Fibroblast of skin of back (primary cell): ENCODE results near the gene GAB2. TPM values are rescaled to one million over a fixed set of nuclear protein-coding genes. Genes with fewer than 3 reads are reported as not detected.
"Not testable (repeated sequence)": the region's sequence is repeated elsewhere in the genome, so short reads cannot be mapped to it uniquely, and the experiment has no call there.

Experiments used
- DNase-seq: peaks from one replicate; pipeline ENCODE4 v3.0.0-alpha.2; 2013
- polyA plus RNA-seq, 2 experiments: library from polyadenylated mRNA; unstranded; fragments of 120-200 nt; gene quantifications; one replicate each; pipeline ENCODE4 v1.2.1, GENCODE V29; 2013; ENCODE audit not compliant: insufficient read length in 2 of 2

Gene GAB2
- 5.4 TPM for polyA plus RNA-seq (2013, experiment 1 of 2; ENCODE audit: insufficient read length)
- 8.8 TPM for polyA plus RNA-seq (2013, experiment 2 of 2; ENCODE audit: insufficient read length)

- no peak for DNase-seq
Measured at GRCh38 chr11:78417175-78417887, at the start of gene GAB2. Gene GAB2, minus strand, starts transcription at chr11:78417820. Its CDS starts 100 bp downstream, at chr11:78417720.

DNA sequence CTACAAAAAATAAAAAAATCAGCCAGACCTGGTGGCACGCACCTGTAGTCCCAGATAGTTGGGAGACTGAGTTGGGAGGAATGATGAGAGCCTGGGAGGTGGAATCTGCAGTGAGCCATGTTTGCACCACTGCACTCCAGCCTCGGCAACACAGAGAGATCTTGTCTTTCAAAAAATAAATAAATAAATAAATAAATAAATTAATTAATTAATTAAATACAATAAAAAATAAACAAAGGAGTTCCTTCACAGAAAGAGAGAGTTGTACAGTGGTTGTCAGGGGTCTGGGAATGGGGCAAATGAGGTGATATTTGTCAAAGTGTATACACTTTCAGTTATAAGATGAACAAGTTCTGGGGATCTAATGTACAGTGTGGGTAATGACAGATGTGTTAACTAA is 49.8 kb upstream of the GAB2 start:
- DNase-seq = no peak

- DNase-seq = no peak
Measured at GRCh38 chr11:78465169-78465942, 47.7 kb upstream of the GAB2 start.

DNA sequence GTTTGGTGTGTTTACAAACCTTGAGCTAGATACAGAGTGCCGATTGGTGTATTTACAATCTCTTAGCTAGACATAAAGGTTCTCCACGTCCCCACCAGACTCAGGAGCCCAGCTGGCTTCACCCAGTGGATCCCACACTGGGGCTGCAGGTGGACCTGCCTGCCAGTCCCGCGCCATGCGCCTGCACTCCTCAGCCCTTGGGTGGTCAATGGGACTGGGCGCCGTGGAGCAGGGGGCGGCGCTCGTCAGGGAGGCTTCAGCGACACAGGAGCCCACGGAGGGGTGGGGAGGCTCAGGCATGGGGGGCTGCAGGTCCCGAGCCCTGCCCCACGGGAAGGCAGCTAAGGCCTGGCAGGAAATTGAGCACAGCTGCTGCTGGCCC is 47.2 kb upstream of the GAB2 start:
- not testable (repeated sequence) for DNase-seq

GRCh38 chr11:78460471-78460870 is 42.9 kb upstream of the GAB2 start:
- peak; percentile 62 for DNase-seq

GRCh38 chr11:78459738-78460137 is 42.1 kb upstream of the GAB2 start:
- no peak for DNase-seq

DNA sequence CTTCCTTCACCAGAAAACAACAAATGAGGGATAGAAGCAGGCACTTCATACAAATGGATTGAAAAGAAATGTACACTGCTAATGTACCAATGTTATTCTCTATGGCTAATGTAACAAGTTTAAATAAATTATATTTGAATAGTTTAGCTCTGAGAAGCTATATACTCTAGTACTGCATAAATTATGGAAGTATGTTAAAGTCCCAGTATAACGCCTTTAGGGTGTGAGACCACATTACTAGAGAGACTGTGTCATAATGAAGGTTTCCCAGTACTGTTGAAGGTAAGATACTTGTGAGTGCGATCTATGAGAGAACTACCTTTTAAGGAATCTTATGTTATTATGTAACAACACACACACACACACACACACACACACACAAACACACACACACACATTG is 39.8 kb upstream of the GAB2 start:
- no peak for DNase-seq

GRCh38 chr11:78453140-78453935 is 35.7 kb upstream of the GAB2 start:
- DNase-seq = no peak

DNA sequence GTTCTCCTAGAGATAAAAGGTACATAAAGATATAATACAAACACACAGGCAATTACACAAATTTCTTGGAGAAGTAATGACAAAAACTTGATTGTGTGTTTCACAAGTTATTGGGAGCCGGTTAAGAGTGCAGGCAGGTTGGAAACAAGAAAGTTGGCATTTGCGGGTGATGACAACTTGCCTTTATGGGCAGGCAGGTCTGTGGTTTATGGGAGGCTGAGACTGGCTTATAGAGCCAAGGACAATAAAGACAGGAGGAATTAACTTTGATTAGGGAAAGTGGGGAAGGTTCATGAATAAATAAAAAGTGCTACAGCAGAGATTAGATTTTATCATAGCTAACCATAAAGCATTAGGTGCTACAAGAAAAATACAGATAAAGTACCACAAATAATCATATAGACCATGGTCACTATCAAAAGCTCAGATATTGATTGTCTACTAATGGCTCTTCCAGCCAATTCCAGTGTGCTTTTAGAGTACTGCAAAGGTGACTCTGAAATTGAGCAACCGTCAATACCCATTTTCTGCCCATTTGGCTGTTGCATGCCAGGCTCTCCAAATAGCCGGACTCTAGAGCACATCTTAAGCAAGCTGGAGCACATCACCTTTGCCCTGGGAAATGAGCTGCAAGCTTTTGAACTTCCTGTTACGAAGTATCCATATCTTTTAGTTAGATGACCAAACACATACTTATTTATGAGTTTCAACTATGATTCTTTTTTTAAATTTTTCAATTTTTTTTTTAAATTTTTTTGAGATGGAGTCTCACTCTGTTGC is 33.9 kb upstream of the GAB2 start:
- no peak for DNase-seq

DNA sequence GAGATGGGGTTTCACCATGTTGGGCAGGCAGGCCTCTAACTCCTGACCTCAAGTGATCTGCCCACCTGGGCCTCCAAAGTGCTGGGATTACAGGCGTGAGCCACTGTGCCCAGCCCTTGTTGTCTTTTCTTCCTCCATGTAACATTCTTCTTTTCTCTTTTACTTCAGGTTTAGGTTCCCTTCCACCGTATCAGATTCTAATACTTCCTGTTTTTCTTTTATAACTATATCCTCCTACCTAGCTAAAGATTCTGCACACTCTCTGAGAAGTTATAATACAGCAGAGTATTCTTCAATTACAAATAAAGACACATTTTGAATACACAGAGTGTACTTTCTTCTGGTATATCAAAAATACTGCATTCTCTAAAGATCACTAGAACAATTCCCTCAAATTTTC is 33.2 kb upstream of the GAB2 start:
- no peak for DNase-seq

GRCh38 chr11:78449866-78450265 is 32.2 kb upstream of the GAB2 start:
- DNase-seq = peak; percentile 61

DNA sequence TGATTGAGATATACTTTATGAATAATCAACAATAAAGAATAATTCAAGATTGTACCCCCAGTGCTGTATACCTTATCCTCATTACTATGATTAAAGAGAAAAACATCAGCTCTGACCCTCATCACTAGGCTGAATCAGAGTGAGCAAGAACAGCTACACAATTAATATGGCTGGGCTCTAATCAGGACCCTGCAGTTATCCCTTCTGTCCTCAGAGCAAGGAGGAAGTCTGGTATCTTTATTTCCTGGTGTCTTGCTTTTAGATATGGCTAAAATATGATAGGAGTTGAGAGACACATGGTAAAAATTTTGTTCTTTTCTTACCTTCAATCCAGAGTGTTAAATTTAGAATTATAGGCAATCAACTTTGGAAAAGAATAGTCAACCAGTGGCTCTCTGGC is 28.6 kb upstream of the GAB2 start:
- DNase-seq = no peak

DNA sequence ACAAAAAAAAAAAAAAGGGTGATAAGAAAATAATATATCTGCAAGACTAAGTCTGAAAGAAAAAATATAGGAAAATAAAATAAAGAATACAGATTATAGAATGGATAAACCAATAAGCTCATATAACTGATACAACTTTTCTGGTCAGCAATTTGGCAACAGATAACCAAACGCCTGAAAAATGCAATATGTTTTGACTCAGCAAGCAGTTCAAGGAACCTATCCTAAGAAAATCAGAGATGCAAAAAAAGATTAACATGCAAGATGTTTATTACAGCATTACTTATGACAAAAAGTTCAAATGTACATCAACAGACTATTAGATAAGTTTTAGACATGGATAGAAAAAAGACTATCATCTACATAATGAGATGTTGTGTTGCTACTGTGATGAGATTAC is 27.1 kb upstream of the GAB2 start:
- DNase-seq = no peak

DNA sequence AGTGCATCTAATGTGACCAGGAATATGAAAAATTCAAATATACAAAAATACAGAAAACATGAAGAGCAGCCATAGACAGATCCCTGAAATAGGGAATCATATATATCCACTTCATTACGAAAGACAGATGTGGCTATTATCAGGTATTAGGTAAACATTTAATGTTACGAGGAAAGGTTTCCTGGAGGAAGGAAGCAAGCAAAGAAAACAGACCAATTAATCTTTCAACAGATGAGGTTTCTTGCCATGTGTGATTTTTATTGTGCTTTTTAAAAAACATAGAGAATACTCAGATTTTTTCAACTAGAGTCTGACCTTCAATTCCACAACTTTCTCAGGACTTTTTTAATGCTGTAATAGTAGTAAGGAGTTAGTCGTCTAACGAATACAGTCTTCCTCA is 24.3 kb upstream of the GAB2 start:
- DNase-seq = no peak

- DNase-seq = no peak
Measured at GRCh38 chr11:78438298-78438975, 20.8 kb upstream of the GAB2 start.

GRCh38 chr11:78432956-78433355 is 15.3 kb upstream of the GAB2 start:
- DNase-seq = no peak

GRCh38 chr11:78432058-78432515 is 14.5 kb upstream of the GAB2 start:
- no peak for DNase-seq

GRCh38 chr11:78429660-78430059 is 12.0 kb upstream of the GAB2 start:
- DNase-seq = no peak

DNA sequence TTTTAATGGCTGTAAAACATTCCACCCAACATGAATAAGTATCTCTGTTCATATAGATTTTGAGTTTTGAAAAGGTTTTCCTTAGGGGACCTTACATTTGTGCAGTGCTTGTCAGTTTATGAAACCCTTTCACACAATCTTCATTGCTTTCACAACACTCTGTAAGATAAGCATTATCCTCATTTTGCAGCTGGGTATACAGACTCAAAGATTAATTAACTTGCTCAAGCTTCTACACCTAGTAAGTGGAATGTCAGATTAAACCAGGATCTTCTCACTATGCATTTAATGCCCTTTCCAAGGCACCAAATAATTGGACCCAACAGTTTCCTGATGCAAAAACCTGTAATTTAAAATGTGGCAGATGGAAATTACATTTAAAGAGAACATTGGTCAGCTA is 11.6 kb upstream of the GAB2 start:
- DNase-seq = no peak

GRCh38 chr11:78428773-78429172 is 11.2 kb upstream of the GAB2 start:
- DNase-seq = no peak

DNA sequence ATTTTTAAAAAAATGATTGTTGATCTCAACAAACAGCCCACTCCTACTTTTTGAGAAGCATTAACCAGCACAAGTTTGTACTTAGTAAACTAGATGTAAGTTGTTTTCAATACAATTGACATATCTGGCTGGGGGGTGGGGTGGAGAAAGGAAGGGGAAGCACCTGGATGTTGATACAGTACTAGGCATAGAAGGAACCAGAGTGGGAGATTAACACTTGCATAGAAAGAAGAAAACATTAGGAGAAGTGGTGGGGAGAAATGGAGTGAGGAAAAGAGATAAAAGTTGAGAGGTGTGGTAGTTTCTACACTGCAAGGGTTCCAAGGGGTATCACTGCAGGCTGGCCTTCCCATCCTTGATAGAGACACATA is 10.6 kb upstream of the GAB2 start:
- DNase-seq = no peak
